HL-60 (cell line): ENCODE data around the gene SLC27A5.
"Not testable (repeated sequence)": the region's sequence is repeated elsewhere in the genome, so short reads cannot be mapped to it uniquely, and the experiment has no call there.

Experiments used
- DNase-seq, 2 experiments: peaks; one replicate each; pipeline ENCODE4 v3.0.0-alpha.2; 2010 to 2020; ENCODE audit warnings: low read depth in 1 of 2, low spot score in 1 of 2
- H3K27ac ChIP-seq: fragments of 250-450 bp; sonication (Bioruptor Pico); replicated peaks from 2 replicates; pipeline ENCODE4 v1.5.1; 2020; ENCODE audit warnings: mild to moderate bottlenecking, moderate library complexity
- H3K27me3 ChIP-seq: fragments of 250-450 bp; sonication (Bioruptor Pico); 2 replicates; pipeline ENCODE4 v1.5.1; 2021; ENCODE audit warnings: mild to moderate bottlenecking, moderate library complexity; ENCODE audit not compliant: insufficient read depth, poor library complexity, severe bottlenecking
- H3K4me3 ChIP-seq: replicated peaks from 2 replicates; pipeline ENCODE4 v1.5.1; 2011; ENCODE audit warnings: mild to moderate bottlenecking, control low read depth, low read length; ENCODE audit not compliant: insufficient read depth
- CTCF ChIP-seq: IDR thresholded peaks from one replicate; pipeline ENCODE4 v1.5.1; 2011; ENCODE audit warnings: low read length, control low read depth, inconsistent platforms; ENCODE audit not compliant: insufficient read depth
- GABPA ChIP-seq: IDR thresholded peaks from 2 replicates; pipeline ENCODE4 v1.6.1; 2012; ENCODE audit warnings: low read depth
- POLR2AphosphoS5 ChIP-seq: IDR thresholded peaks from 2 replicates; pipeline ENCODE4 v1.6.1; 2012; ENCODE audit warnings: low read depth
- REST ChIP-seq: IDR thresholded peaks from 2 replicates; pipeline ENCODE4 v1.6.1; 2012; ENCODE audit warnings: low read depth; ENCODE audit not compliant: insufficient replicate concordance
- SPI1 ChIP-seq: IDR thresholded peaks from 2 replicates; pipeline ENCODE4 v1.6.1; 2012; ENCODE audit warnings: low read depth, mild to moderate bottlenecking, borderline replicate concordance

Gene SLC27A5

GRCh38 chr19:58543826-58544590 is 32.2 kb upstream of the SLC27A5 start, which contains the start of gene TRIM28:
TSS of gene TRIM28 (plus strand) at chr19:58544064. CDS start at chr19:58544758, 694 bp downstream.
- Histone ChIP-seq H3K4me3 (peak within 1 kb of the TSS; percentile 99), H3K27me3 (no peaks in the 10 kb centered on the region), H3K27ac (peak within 1 kb of the TSS; percentile 76)
- TF ChIP-seq SPI1 (0 out of 2 replicates have a peak, but pooled peaks have one; percentile 30), POLR2AphosphoS5 (peak; percentile 97), GABPA (no peak)
- DNase-seq, result peak; percentile 99

- DNase-seq, H3K27me3 ChIP-seq, H3K4me3 ChIP-seq: not testable (repeated sequence)
- H3K27ac ChIP-seq, result peak overlapping the region; percentile 76
These were observed 31.0 kb upstream of the SLC27A5 start for GRCh38 chr19:58542641-58543372.

GRCh38 chr19:58539169-58539559 is 27.4 kb upstream of the SLC27A5 start:
- not testable (repeated sequence) for H3K4me3 ChIP-seq, H3K27ac ChIP-seq, DNase-seq, H3K27me3 ChIP-seq

GRCh38 chr19:58538257-58539168 is 26.7 kb upstream of the SLC27A5 start:
- TF ChIP-seq REST, result no peak
- no peak for TF ChIP-seq POLR2AphosphoS5
- no peak for TF ChIP-seq CTCF
- TF ChIP-seq SPI1, result no peak
- TF ChIP-seq GABPA, result no peak
- Histone ChIP-seq H3K27me3 (peaks cover 9% of the 10 kb centered on the region), H3K27ac (no peak overlapping the region), H3K4me3 (no peak overlapping the region)
- no peak for DNase-seq

- DNase-seq, result no peak
- TF ChIP-seq CTCF, result no peak
- no peak for TF ChIP-seq POLR2AphosphoS5
- no peak for TF ChIP-seq GABPA
- TF ChIP-seq REST, result no peak
- TF ChIP-seq SPI1, result no peak
- H3K27ac ChIP-seq, result no peak overlapping the region
- peaks cover 9% of the 10 kb centered on the region for H3K27me3 ChIP-seq
- no peak overlapping the region for H3K4me3 ChIP-seq
These were observed 25.3 kb upstream of the SLC27A5 start for GRCh38 chr19:58536852-58537798.
